IPS-18c (cell line): ENCODE results near the gene ZNF274.

Source experiments
- H3K4me3 ChIP-seq: 2 replicates; pipeline ENCODE4 v1.7.0; 2013; ENCODE audit warnings: low read depth, mild to moderate bottlenecking, low read length, moderate library complexity; ENCODE audit not compliant: insufficient read depth
- H3K9me3 ChIP-seq: one replicate; pipeline ENCODE4 v1.6.1; 2013; ENCODE audit warnings: mild to moderate bottlenecking, low read length, moderate library complexity; ENCODE audit not compliant: control insufficient read depth, insufficient read depth

Gene ZNF274

DNA sequence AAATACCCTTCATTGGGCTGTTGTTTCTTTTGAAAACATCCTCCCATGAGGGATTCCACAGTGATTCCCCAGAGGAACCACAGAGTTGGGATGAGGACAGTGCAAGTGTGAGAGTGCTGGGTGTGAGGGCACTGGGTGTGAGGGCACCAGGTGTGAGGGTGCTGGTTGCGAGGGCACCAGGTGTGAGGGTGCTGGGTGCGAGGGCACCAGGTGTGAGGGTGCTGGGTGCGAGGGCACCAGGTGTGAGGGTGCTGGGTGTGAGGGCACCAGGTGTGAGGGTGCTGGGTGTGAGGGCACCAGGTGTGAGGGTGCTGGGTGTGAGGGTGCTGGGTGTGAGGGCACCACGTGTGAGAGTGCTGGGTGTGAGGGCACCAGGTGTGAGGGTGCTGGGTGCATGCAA lies 75.4 kb downstream of the ZNF274 start:
- H3K4me3 ChIP-seq: peak overlapping the region; percentile 21; the same call in 1 of the 2 replicates
- peaks cover 90% of the 10 kb centered on the region for H3K9me3 ChIP-seq

DNA sequence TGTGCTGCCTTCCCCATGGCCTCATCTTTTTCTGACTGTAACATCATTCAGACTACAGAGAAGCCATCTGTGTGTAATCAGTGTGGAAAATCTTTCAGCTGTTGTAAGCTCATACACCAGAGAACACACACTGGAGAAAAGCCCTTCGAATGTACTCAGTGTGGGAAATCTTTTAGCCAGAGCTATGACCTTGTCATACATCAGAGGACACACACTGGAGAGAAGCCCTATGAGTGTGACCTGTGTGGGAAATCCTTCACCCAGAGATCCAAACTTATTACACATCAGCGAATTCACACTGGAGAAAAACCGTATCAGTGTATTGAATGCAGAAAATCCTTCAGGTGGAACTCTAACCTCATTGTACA lies 78.7 kb downstream of the ZNF274 start:
- Histone ChIP-seq H3K4me3 (no peak overlapping the region), H3K9me3 (peaks cover 91% of the 10 kb centered on the region)

DNA sequence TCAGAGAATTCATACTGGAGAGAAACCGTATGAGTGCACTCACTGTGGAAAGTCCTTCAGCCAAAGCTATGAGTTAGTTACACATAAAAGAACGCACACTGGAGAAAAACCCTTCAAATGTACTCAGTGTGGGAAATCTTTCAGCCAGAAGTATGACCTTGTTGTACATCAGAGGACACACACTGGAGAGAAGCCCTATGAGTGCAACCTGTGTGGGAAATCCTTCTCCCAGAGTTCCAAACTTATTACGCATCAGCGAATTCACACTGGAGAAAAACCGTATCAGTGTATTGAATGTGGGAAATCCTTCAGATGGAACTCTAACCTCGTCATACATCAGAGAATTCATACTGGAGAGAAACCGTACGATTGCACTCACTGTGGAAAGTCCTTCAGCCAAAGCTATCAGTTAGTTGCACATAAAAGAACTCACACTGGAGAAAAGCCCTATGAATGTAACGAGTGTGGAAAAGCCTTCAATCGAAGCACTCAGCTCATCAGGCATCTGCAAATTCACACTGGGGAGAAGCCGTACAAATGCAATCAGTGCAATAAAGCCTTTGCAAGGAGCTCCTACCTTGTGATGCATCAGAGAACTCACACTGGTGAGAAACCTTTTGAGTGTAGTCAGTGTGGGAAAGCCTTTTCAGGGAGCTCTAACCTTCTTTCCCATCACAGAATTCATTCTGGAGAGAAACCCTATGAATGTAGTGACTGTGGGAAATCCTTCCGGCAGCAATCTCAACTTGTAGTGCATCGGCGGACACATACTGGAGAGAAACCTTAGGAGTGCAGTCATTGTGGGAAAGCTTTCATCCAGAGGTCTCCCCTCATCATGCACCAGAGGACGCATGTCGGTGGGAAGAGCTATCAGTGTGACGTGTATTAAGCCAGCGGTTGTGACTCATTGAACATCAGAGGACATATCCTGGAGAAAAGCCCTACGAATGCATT lies 79.4 kb downstream of the ZNF274 start:
- H3K9me3 ChIP-seq: peaks cover 92% of the 10 kb centered on the region
- no peak overlapping the region for H3K4me3 ChIP-seq

DNA sequence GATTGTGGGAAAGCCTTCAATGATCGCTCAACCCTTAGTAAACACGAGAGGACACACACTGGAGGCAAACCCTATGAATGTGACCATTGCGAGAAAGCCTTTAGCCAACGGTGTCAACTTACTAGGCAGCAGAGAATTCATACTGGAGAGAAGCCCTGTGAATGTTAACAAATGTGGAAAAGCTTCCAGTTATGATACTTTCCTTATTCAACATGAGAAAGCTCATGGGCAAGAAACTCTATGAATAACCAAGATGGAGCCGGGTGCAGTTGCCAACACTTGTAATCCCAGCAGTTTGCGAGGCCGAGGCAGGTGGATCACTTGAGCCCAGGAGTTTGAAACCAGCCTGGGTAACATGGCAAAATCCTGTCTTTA lies 80.0 kb downstream of the ZNF274 start:
- no peak overlapping the region for H3K4me3 ChIP-seq
- peaks cover 85% of the 10 kb centered on the region for H3K9me3 ChIP-seq
